Measurements from ENCODE around the gene BRSK1. TPM values are rescaled to one million over a fixed set of nuclear protein-coding genes. Genes with fewer than 3 reads are reported as not detected.

The BRSK1 gene
- total and polyA plus RNA-seq, 10 of the 15 experiments (the other 5 are each of a cell fraction or from before 2014, with no cell fraction given): 0.03 to 0.76 (median 0.25) TPM; not detected in 4

- TF ChIP-seq ZNF687 (IDR thresholded peaks at IDR 0.05) (no peak), SIX5 (IDR thresholded peaks at IDR 0.05; ENCODE audit: low read depth, low read length, severe bottlenecking) (no peak), POLR2AphosphoS2 (IDR thresholded peaks at IDR 0.05; ENCODE audit: low read depth, low read length) (no peak), PML (IDR thresholded peaks at IDR 0.05; ENCODE audit: low read length) (no peak), HCFC1 (IDR thresholded peaks at IDR 0.05; ENCODE audit: low read length) (no peak), NR2C2 (IDR thresholded peaks at IDR 0.05; ENCODE audit: borderline replicate concordance, control insufficient read depth, insufficient read length, low read depth) (no peak)
These were observed 34.0 kb upstream of the BRSK1 start (continued) for GRCh38 chr19:55249841-55250240.

DNA sequence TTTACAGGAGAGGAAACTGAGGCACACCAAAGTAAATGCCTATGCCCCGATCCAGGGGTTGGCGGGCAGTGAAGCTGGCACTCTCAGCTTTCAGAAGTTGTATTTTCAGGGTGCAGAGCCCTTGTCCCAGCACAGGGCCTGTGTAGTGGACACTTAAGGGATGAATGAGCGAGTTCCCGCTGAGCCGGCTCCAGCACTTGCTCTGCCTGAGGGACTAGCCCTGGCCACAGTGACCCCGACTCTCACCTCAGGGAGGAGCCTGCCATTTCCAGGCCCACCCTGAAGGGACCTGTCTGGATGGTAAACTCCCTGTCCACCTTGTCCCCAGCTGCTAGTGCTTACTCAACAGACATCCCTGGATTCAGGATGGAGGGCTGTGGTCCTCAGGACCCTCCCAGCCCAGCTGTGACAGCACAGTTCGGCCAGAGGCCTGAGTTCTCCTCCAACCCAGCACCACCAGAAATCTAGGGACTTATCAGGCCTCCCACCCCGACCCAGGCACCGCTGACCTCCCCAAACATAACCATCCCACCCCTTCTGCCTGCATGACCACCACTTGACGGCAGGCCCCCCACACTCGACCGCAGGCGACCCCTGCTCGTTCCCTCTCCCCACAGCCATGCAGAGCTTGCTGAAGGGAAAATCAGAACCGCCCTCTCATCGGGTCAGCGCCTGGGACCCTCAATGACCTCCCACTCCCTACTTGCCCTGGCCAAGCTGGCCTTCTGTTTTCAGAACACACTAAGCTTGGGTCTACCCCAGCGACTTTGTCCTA is 33.3 kb upstream of the BRSK1 start:
- no peak overlapping the region for H3K9ac ChIP-seq (ENCODE audit: control insufficient read depth, insufficient read depth, low read length)
- H3K27me3 ChIP-seq (replicated peaks in 1 of 2; ENCODE audit: control insufficient read depth in 2 of 2, insufficient read depth in 2 of 2, low read length in 1 of 2): no peaks in the 10 kb centered on the region
- BruUV-seq (replicated peaks): no TSS peak
- H3K79me2 ChIP-seq (ENCODE audit: control insufficient read depth, insufficient read depth, low read length): peaks cover 76% of the 10 kb centered on the region
- peaks cover 22% of the 10 kb centered on the region for H3K4me1 ChIP-seq (ENCODE audit: control insufficient read depth, insufficient read depth, low read length)
- in situ Hi-C loops (cut with MboI): no loop called here
- H3K27ac ChIP-seq (ENCODE audit: control insufficient read depth, insufficient read depth): peak overlapping the region; percentile 70
- FAIRE-seq (no peak), DNase-seq (ENCODE audit: low read depth, low spot score) (no peak), ATAC-seq (no peak)
- H3K9me3 ChIP-seq (replicated peaks; ENCODE audit: control insufficient read depth, insufficient read depth, low read length): no peaks in the 10 kb centered on the region
- no peak overlapping the region for H2AFZ ChIP-seq (ENCODE audit: control insufficient read depth, low read depth, low read length)
- no peak overlapping the region for H3K4me3 ChIP-seq
- TF ChIP-seq RAD51 (IDR thresholded peaks at IDR 0.05): no peak
- TF ChIP-seq CHD1 (IDR thresholded peaks at IDR 0.05; ENCODE audit: low read depth, low read length): no peak
- no peak for TF ChIP-seq NBN (IDR thresholded peaks at IDR 0.05)
- TF ChIP-seq YY1 (IDR thresholded peaks at IDR 0.05; ENCODE audit: low read depth, low read length): no peak
- no peak for TF ChIP-seq MYC (IDR thresholded peaks at IDR 0.05; ENCODE audit: insufficient read depth, insufficient read length, insufficient replicate concordance, low read length, severe bottlenecking)
- TF ChIP-seq PML (IDR thresholded peaks at IDR 0.05; ENCODE audit: low read length): no peak
- no peak for TF ChIP-seq ZBED1 (IDR thresholded peaks at IDR 0.05; ENCODE audit: borderline replicate concordance)
- TF ChIP-seq SMAD5 (IDR thresholded peaks at IDR 0.05; ENCODE audit: low read depth): no peak
- TF ChIP-seq CEBPB (IDR thresholded peaks at IDR 0.05; ENCODE audit: borderline replicate concordance in 1 of 2, low read depth in 2 of 2, low read length in 2 of 2): no peak
- no peak for TF ChIP-seq CREB1 (IDR thresholded peaks at IDR 0.05; ENCODE audit: low read depth)
- WGBS (ENCODE audit: insufficient coverage, insufficient replicate concordance, low lambda C conversion rate, missing lambda C conversion rate): 93% methylated on average over 18 of the region's 18 CpGs
- H3K4me2 ChIP-seq (ENCODE audit: control insufficient read depth, insufficient read depth): peak overlapping the region; percentile 79
- H3K36me3 ChIP-seq (ENCODE audit: control insufficient read depth in 2 of 2, insufficient read depth in 2 of 2, low read length in 1 of 2): peaks cover 10 to 37% of the 10 kb centered on the region in 2 experiments
- intact Hi-C loops (cut with micrococcal nuclease; ENCODE audit: unreplicated experiment): loop anchor here (10.0 kb wide), 1 partner anchor 134 kb away; the partner anchor contains the start of genes RPL28 and TMEM238
- ChIA-PET CTCF (interaction anchor here (0.6 kb wide), 1 partner anchor 90 kb away, joined by 3 read pairs; no protein-coding TSS in a partner anchor), RAD21 (ENCODE audit: unreplicated experiment) (interaction anchor here (1.5 kb wide), 1 partner anchor 9 kb away, joined by 5 read pairs; the partner anchor contains the start of gene PPP6R1), SMC1A (ENCODE audit: uncharacterized antibody, unreplicated experiment) (interaction anchor here (0.5 to 0.9 kb wide), 2 partner anchors 89 to 134 kb away, joined by 3 to 4 read pairs; partner anchors contain the start of gene KMT5C), POLR2A (interaction anchor here (1.1 to 1.2 kb wide), 2 partner anchors 9 to 10 kb away, joined by 3 to 4 read pairs; no protein-coding TSS in a partner anchor)
- peaks cover 3% of the 10 kb centered on the region; the same call in 1 of the 2 replicates for H4K20me1 ChIP-seq (ENCODE audit: control insufficient read depth, insufficient read depth)
